Sigmoid colon (tissue), 4 donors: Measurements from ENCODE around the gene ZSWIM8.

Experiments
- POLR2A ChIP-seq, 2 donors: fragments of 450-650 bp; IDR thresholded peaks; one replicate each; pipeline ENCODE4 v1.6.1; 2016; ENCODE audit warnings: antibody characterized with exemption in 2 of 2, mild to moderate bottlenecking in 2 of 2, moderate library complexity in 2 of 2
- POLR2AphosphoS5 ChIP-seq, 4 donors: sonication (generic); formaldehyde crosslinking; IDR thresholded peaks; one replicate each; pipeline ENCODE4 v1.6.1; 2017; ENCODE audit warnings: antibody characterized with exemption in 4 of 4
- TF ChIP-seq, protein P1 (sequence below), 4 experiments: fragments of 450-650 bp in 3 of 4; fragments of 200-600 bp in 1 of 4; IDR thresholded peaks; one replicate each; pipeline ENCODE4 v1.5.1; 2016 to 2019; ENCODE audit warnings: antibody characterized with exemption in 4 of 4, mild to moderate bottlenecking in 3 of 4, moderate library complexity in 2 of 4

DNA sequence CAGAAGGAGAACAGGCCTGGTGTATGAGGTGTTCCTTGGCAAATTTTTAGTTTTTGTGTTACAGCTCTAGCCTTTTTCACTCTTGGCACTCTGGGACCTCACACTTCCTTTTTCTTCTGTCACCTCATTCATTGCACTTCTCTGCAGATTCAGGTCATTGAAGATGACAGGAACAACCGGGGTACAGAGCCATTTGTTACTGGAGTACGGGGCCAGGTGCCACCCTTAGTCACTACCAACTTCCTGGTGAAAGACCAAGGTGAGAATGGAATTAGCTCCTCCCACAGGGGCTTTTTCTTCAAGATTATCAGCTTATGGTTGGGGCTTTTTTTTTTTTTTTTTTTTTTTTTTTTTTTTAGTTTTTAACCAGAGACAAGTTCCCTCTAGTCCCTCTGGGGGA lies 22.1 kb upstream of the ZSWIM8 start:
- TF ChIP-seq, protein P1, sequence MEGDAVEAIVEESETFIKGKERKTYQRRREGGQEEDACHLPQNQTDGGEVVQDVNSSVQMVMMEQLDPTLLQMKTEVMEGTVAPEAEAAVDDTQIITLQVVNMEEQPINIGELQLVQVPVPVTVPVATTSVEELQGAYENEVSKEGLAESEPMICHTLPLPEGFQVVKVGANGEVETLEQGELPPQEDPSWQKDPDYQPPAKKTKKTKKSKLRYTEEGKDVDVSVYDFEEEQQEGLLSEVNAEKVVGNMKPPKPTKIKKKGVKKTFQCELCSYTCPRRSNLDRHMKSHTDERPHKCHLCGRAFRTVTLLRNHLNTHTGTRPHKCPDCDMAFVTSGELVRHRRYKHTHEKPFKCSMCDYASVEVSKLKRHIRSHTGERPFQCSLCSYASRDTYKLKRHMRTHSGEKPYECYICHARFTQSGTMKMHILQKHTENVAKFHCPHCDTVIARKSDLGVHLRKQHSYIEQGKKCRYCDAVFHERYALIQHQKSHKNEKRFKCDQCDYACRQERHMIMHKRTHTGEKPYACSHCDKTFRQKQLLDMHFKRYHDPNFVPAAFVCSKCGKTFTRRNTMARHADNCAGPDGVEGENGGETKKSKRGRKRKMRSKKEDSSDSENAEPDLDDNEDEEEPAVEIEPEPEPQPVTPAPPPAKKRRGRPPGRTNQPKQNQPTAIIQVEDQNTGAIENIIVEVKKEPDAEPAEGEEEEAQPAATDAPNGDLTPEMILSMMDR (IDR thresholded peaks at IDR 0.05) = no peak
- TF ChIP-seq POLR2A (IDR thresholded peaks at IDR 0.05) (no peak), POLR2AphosphoS5 (IDR thresholded peaks at IDR 0.05) (no peak)
